GM19025 (cell line): Measurements from ENCODE around the gene CDC42BPG.
A peak's percentile ranks its signal among the peaks of the same experiment; 100 is the strongest.

ENCODE experiments used
- ATAC-seq: cut with Tn5 transposase; IDR thresholded peaks from one replicate; pipeline ENCODE4 v1.9.1; 2021; ENCODE audit warnings: mild to moderate bottlenecking, low read depth, moderate library complexity; ENCODE audit not compliant: unreplicated experiment

CDC42BPG gene

GRCh38 chr11:64814712-64815187 is 29.7 kb downstream of the CDC42BPG start:
- no peak for ATAC-seq

- ATAC-seq, result no peak
These were observed 30.6 kb downstream of the CDC42BPG start for GRCh38 chr11:64813826-64814225.

- ATAC-seq, result no peak
These were observed 33.6 kb downstream of the CDC42BPG start for GRCh38 chr11:64810891-64811272.

- peak; percentile 64 for ATAC-seq
These were observed 34.1 kb downstream of the CDC42BPG start, which contains the start of gene MEN1 for GRCh38 chr11:64810271-64810890. MEN1 (minus strand) TSS chr11:64810551; CDS start chr11:64810109, 442 bp downstream.

GRCh38 chr11:64809781-64810241 is 34.6 kb downstream of the CDC42BPG start:
- ATAC-seq, result no peak

- no peak for ATAC-seq
These were observed 39.0 kb downstream of the CDC42BPG start for GRCh38 chr11:64805481-64805880.

GRCh38 chr11:64804346-64805210 is 39.9 kb downstream of the CDC42BPG start:
- ATAC-seq, result no peak

- no peak for ATAC-seq
These were observed 40.6 kb downstream of the CDC42BPG start for GRCh38 chr11:64803846-64804345.

- peak; percentile 58 for ATAC-seq
These were observed 41.2 kb downstream of the CDC42BPG start, which contains the start of gene MAP4K2 for GRCh38 chr11:64803158-64803845. MAP4K2 (minus strand) TSS chr11:64803214; CDS start chr11:64803149, 65 bp downstream.

- ATAC-seq, result peak; percentile 18
These were observed 41.9 kb downstream of the CDC42BPG start for GRCh38 chr11:64802370-64803157.

GRCh38 chr11:64801561-64802369 is 42.7 kb downstream of the CDC42BPG start:
- no peak for ATAC-seq

- ATAC-seq, result no peak
These were observed 43.3 kb downstream of the CDC42BPG start for GRCh38 chr11:64801158-64801464.

- ATAC-seq, result no peak
These were observed 43.9 kb downstream of the CDC42BPG start for GRCh38 chr11:64800303-64801157.

- ATAC-seq, result no peak
These were observed 44.7 kb downstream of the CDC42BPG start for GRCh38 chr11:64799623-64800302.

- ATAC-seq, result no peak
These were observed 45.2 kb downstream of the CDC42BPG start for GRCh38 chr11:64799256-64799622.

- no peak for ATAC-seq
These were observed 47.5 kb downstream of the CDC42BPG start for GRCh38 chr11:64796757-64797541.
